Inferior parietal cortex (tissue), 1 donor: ENCODE results near the gene INPP5D.

Experiments
- DNase-seq: peaks from one replicate; pipeline ENCODE4 v3.0.0-alpha.2; 2016; ENCODE audit errors: extremely low spot score

Gene INPP5D

GRCh38 chr2:233075141-233075965 lies 15.2 kb downstream of the INPP5D start:
- DNase-seq, result no peak

GRCh38 chr2:233075966-233076339 lies 15.8 kb downstream of the INPP5D start:
- DNase-seq, result no peak

- no peak for DNase-seq
Observed at GRCh38 chr2:233076749-233077148, 16.6 kb downstream of the INPP5D start.

- DNase-seq, result no peak
Observed at GRCh38 chr2:233079473-233079877, 19.3 kb downstream of the INPP5D start.

GRCh38 chr2:233079953-233080835 lies 20.1 kb downstream of the INPP5D start:
- DNase-seq, result no peak

GRCh38 chr2:233080836-233081229 lies 20.7 kb downstream of the INPP5D start:
- DNase-seq, result no peak

- DNase-seq, result no peak
Observed at GRCh38 chr2:233081232-233081730, 21.1 kb downstream of the INPP5D start.

- DNase-seq, result no peak
Observed at GRCh38 chr2:233081731-233082221, 21.6 kb downstream of the INPP5D start.

GRCh38 chr2:233082222-233082930 lies 22.2 kb downstream of the INPP5D start:
- no peak for DNase-seq

- DNase-seq, result no peak
Observed at GRCh38 chr2:233082931-233083755, 23.0 kb downstream of the INPP5D start.

GRCh38 chr2:233083782-233084181 lies 23.6 kb downstream of the INPP5D start:
- no peak for DNase-seq

GRCh38 chr2:233084488-233084887 lies 24.3 kb downstream of the INPP5D start:
- DNase-seq, result no peak

GRCh38 chr2:233085037-233085838 lies 25.1 kb downstream of the INPP5D start:
- no peak for DNase-seq

- no peak for DNase-seq
Observed at GRCh38 chr2:233085839-233086150, 25.7 kb downstream of the INPP5D start.

GRCh38 chr2:233087713-233088112 lies 27.6 kb downstream of the INPP5D start:
- DNase-seq, result no peak

GRCh38 chr2:233088972-233089345 lies 28.8 kb downstream of the INPP5D start:
- no peak for DNase-seq

- DNase-seq, result no peak
Observed at GRCh38 chr2:233089851-233090250, 29.7 kb downstream of the INPP5D start.

- no peak for DNase-seq
Observed at GRCh38 chr2:233090879-233091278, 30.7 kb downstream of the INPP5D start.

- DNase-seq, result no peak
Observed at GRCh38 chr2:233091595-233092375, 31.6 kb downstream of the INPP5D start.
